ENCODE results near the gene SLC26A11. TPM values are rescaled to one million over a fixed set of nuclear protein-coding genes. Genes with fewer than 3 reads are reported as not detected.

Gene SLC26A11
- total RNA-seq, 3 donors from 2014 or later (not counting 1 experiment from before 2014, with no cell fraction given) = 33.9 to 37.6 (median 35.8) TPM

DNA sequence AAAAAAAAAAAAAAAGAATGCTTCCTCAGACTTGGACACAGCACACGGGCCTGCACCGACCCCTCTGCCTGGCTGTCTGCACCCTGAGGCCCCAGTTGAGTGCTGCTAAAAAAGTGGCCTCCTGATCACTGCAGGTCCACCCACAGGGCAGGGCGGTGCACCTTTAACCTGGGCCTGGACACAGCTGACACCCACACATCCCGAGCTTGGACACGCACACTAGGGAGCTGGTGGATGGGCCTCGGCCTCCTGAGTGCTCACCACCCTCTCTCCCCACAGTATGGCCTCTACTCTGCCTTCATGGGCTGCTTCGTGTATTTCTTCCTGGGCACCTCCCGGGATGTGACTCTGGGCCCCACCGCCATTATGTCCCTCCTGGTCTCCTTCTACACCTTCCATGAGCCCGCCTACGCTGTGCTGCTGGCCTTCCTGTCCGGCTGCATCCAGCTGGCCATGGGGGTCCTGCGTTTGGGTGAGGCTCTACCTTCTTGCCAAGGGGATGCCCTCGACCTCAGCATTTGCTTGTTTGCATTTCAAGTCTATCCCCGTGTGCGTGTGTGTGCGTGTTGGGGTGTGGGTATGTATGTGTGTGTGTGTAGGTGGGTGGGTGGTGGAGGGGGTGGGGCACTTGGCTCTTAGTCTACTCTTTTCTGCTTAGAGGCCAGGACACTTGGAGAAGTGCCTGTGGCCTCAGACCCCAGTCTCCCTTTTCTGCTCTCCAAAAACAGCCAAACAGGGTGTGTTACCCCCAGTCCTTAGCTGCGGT is 2.3 kb downstream of the SLC26A11 start:
- no peaks in the 10 kb centered on the region for H3K27me3 Mint-ChIP-seq (ENCODE audit: low read depth in 2 of 2)
- peaks cover 0 to 3% of the 10 kb centered on the region in 2 donors for H3K9me3 Mint-ChIP-seq
- peak overlapping the region in 1 of 2 donors; percentile 66 for H3K27ac Mint-ChIP-seq
- H3K4me3 ChIP-seq (ENCODE audit: low read length) = no peak overlapping the region
- peaks cover 21 to 41% of the 10 kb centered on the region in 2 donors for H3K4me1 Mint-ChIP-seq
- H3K4me3 Mint-ChIP-seq = peak overlapping the region; percentile 67
- WGBS (ENCODE audit: insufficient coverage) = 94% methylated on average over 18 of the region's 18 CpGs
- peaks cover 33% of the 10 kb centered on the region for H3K4me1 ChIP-seq (ENCODE audit: control insufficient read depth, insufficient read depth, low read length)
- ATAC-seq (no peak), DNase-seq (no peak)
- H3K36me3 ChIP-seq (ENCODE audit: control insufficient read depth, insufficient read depth, low read length) = peaks cover 1% of the 10 kb centered on the region
- no peaks in the 10 kb centered on the region for H3K9me3 ChIP-seq (ENCODE audit: control insufficient read depth, insufficient read depth, low read length)
- no peaks in the 10 kb centered on the region for H3K36me3 Mint-ChIP-seq
- intact Hi-C loops (cut with micrococcal nuclease) = no loop called here
- TF ChIP-seq, protein P1, sequence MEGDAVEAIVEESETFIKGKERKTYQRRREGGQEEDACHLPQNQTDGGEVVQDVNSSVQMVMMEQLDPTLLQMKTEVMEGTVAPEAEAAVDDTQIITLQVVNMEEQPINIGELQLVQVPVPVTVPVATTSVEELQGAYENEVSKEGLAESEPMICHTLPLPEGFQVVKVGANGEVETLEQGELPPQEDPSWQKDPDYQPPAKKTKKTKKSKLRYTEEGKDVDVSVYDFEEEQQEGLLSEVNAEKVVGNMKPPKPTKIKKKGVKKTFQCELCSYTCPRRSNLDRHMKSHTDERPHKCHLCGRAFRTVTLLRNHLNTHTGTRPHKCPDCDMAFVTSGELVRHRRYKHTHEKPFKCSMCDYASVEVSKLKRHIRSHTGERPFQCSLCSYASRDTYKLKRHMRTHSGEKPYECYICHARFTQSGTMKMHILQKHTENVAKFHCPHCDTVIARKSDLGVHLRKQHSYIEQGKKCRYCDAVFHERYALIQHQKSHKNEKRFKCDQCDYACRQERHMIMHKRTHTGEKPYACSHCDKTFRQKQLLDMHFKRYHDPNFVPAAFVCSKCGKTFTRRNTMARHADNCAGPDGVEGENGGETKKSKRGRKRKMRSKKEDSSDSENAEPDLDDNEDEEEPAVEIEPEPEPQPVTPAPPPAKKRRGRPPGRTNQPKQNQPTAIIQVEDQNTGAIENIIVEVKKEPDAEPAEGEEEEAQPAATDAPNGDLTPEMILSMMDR (IDR thresholded peaks at IDR 0.05) = no peak
- no peaks in the 10 kb centered on the region for H3K27me3 ChIP-seq (ENCODE audit: control insufficient read depth, insufficient read depth, low read length)
- no peak overlapping the region for H3K27ac ChIP-seq (ENCODE audit: low read length)

GRCh38 chr17:80223142-80223815 is 3.1 kb downstream of the SLC26A11 start:
- Histone ChIP-seq H3K27me3 (ENCODE audit: control insufficient read depth, insufficient read depth, low read length) (no peaks in the 10 kb centered on the region), H3K4me1 (ENCODE audit: control insufficient read depth, insufficient read depth, low read length) (peaks cover 26% of the 10 kb centered on the region), H3K9me3 (ENCODE audit: control insufficient read depth, insufficient read depth, low read length) (no peaks in the 10 kb centered on the region), H3K36me3 (ENCODE audit: control insufficient read depth, insufficient read depth, low read length) (no peaks in the 10 kb centered on the region), H3K4me3 (ENCODE audit: low read length) (no peak overlapping the region), H3K27ac (ENCODE audit: low read length) (no peak overlapping the region)
- DNase-seq (no peak), ATAC-seq (no peak)
- 95% methylated on average over 18 of the region's 18 CpGs for WGBS (ENCODE audit: insufficient coverage)
- H3K27ac Mint-ChIP-seq = peak overlapping the region in 1 of 2 donors; percentile 66
- H3K27me3 Mint-ChIP-seq (ENCODE audit: low read depth in 2 of 2) = no peaks in the 10 kb centered on the region
- H3K4me3 Mint-ChIP-seq = peak overlapping the region; percentile 31
- no peaks in the 10 kb centered on the region for H3K36me3 Mint-ChIP-seq
- peaks cover 0 to 3% of the 10 kb centered on the region in 2 donors for H3K9me3 Mint-ChIP-seq
- H3K4me1 Mint-ChIP-seq = peaks cover 18 to 39% of the 10 kb centered on the region in 2 donors
- intact Hi-C loops (cut with micrococcal nuclease) = no loop called here
- TF ChIP-seq, protein P1 (IDR thresholded peaks at IDR 0.05) = no peak

- no peak overlapping the region for H3K4me3 ChIP-seq (ENCODE audit: low read length)
- intact Hi-C loops (cut with micrococcal nuclease) = no loop called here
- no peaks in the 10 kb centered on the region for H3K9me3 ChIP-seq (ENCODE audit: control insufficient read depth, insufficient read depth, low read length)
- peaks cover 19% of the 10 kb centered on the region for H3K4me1 ChIP-seq (ENCODE audit: control insufficient read depth, insufficient read depth, low read length)
- H3K27ac ChIP-seq (ENCODE audit: low read length) = no peak overlapping the region
- Mint-ChIP-seq H3K36me3 (no peaks in the 10 kb centered on the region), H3K4me3 (no peak overlapping the region), H3K4me1 (peaks cover 11 to 33% of the 10 kb centered on the region in 2 donors), H3K9me3 (peaks cover 0 to 3% of the 10 kb centered on the region in 2 donors), H3K27me3 (ENCODE audit: low read depth in 2 of 2) (no peaks in the 10 kb centered on the region), H3K27ac (peak overlapping the region in 1 of 2 donors; percentile 63)
- TF ChIP-seq, protein P1 (IDR thresholded peaks at IDR 0.05) = no peak
- DNase-seq = no peak
- H3K36me3 ChIP-seq (ENCODE audit: control insufficient read depth, insufficient read depth, low read length) = no peaks in the 10 kb centered on the region
- WGBS (ENCODE audit: insufficient coverage) = 77% methylated on average over 11 of the region's 11 CpGs
- no peak for ATAC-seq
- H3K27me3 ChIP-seq (ENCODE audit: control insufficient read depth, insufficient read depth, low read length) = no peaks in the 10 kb centered on the region
Observed at GRCh38 chr17:80223838-80224497, 3.7 kb downstream of the SLC26A11 start.
